HEK293 (cell line): Measurements from ENCODE around the gene NCKAP5L.

Source experiments
- CTCF ChIA-PET: fragments of 350-600 bp; formaldehyde crosslinking; extraction: SDS; loops from one replicate; lab custom pipeline; 2021; ENCODE audit warnings: antibody characterized with exemption; lab: Yijun Ruan, JAX
- POLR2A ChIA-PET: fragments of 300-600 bp; formaldehyde crosslinking; extraction: SDS; loops from one replicate; lab custom pipeline; 2020; ENCODE audit warnings: antibody characterized with exemption, inconsistent platforms; lab: Yijun Ruan, JAX
- H3K27ac ChIP-seq: fragments of 200-500 bp; sonication (Bioruptor generic); 2 replicates; pipeline ENCODE4 v1.5.1; 2014; ENCODE audit warnings: low read depth, low read length, control low read depth, inconsistent platforms; ENCODE audit errors: extremely low read depth
- H3K36me3 ChIP-seq, 2 experiments: fragments of 200-500 bp in 1 of 2; sonication (Bioruptor generic) in 1 of 2; 1 replicate in 1 of 2; 2 replicates in 1 of 2; pipeline ENCODE4 v1.5.1; 2014 to 2017; ENCODE audit warnings: inconsistent platforms in 2 of 2, low read length in 2 of 2; ENCODE audit not compliant: control insufficient read depth in 2 of 2, insufficient read depth in 1 of 2
- H3K4me1 ChIP-seq: fragments of 200-500 bp; sonication (Bioruptor generic); 2 replicates; pipeline ENCODE4 v1.5.1; 2014; ENCODE audit warnings: mild to moderate bottlenecking, low read length, inconsistent platforms; ENCODE audit not compliant: control insufficient read depth, insufficient read depth
- H3K4me3 ChIP-seq: 2 replicates; pipeline ENCODE4 v1.5.1; 2011; ENCODE audit warnings: low read depth, mild to moderate bottlenecking, control low read depth, low read length, moderate library complexity
- H3K9me3 ChIP-seq: fragments of 200-500 bp; sonication (Bioruptor generic); 2 replicates; pipeline ENCODE4 v1.5.1; 2014; ENCODE audit warnings: low read depth, low read length, inconsistent platforms; ENCODE audit not compliant: control insufficient read depth, insufficient read depth
- GLIS2 ChIP-seq: fragments of 450-650 bp; formaldehyde crosslinking; IDR thresholded peaks from 2 replicates; pipeline ENCODE4 v1.5.1; 2016; ENCODE audit warnings: missing biosample characterization, missing genetic modification characterization
- HIC1 ChIP-seq: fragments of 450-650 bp; formaldehyde crosslinking; IDR thresholded peaks from 2 replicates; pipeline ENCODE4 v1.5.1; 2016; ENCODE audit warnings: missing biosample characterization, missing genetic modification characterization
- HOXC10 ChIP-seq: sonication (generic); formaldehyde crosslinking; IDR thresholded peaks from 2 replicates; pipeline ENCODE4 v1.8.1; 2023; ENCODE audit warnings: mild to moderate bottlenecking, missing genetic modification reagents
- KLF10 ChIP-seq: fragments of 450-650 bp; IDR thresholded peaks from 2 replicates; pipeline ENCODE4 v1.5.1; 2018; ENCODE audit warnings: missing biosample characterization, mild to moderate bottlenecking, missing genetic modification characterization
- REPIN1 ChIP-seq: fragments of 450-650 bp; formaldehyde crosslinking; IDR thresholded peaks from 2 replicates; pipeline ENCODE4 v1.5.1; 2017; ENCODE audit warnings: missing biosample characterization, missing genetic modification characterization, low read depth
- SP2 ChIP-seq: fragments of 450-650 bp; formaldehyde crosslinking; IDR thresholded peaks from 2 replicates; pipeline ENCODE4 v1.5.1; 2016; ENCODE audit warnings: missing biosample characterization, missing genetic modification characterization
- ZBTB1 ChIP-seq: fragments of 450-650 bp; formaldehyde crosslinking; IDR thresholded peaks from 2 replicates; pipeline ENCODE4 v1.5.1; 2016; ENCODE audit warnings: missing biosample characterization, missing genetic modification characterization
- ZBTB44 ChIP-seq: fragments of 450-650 bp; IDR thresholded peaks from 2 replicates; pipeline ENCODE4 v1.5.1; 2018; ENCODE audit warnings: missing biosample characterization, mild to moderate bottlenecking, missing genetic modification characterization
- ZNF112 ChIP-seq: fragments of 450-650 bp; formaldehyde crosslinking; IDR thresholded peaks from 2 replicates; pipeline ENCODE4 v1.5.0; 2017; ENCODE audit warnings: missing biosample characterization, missing genetic modification characterization
- ZNF133 ChIP-seq: fragments of 450-650 bp; formaldehyde crosslinking; IDR thresholded peaks from 2 replicates; pipeline ENCODE4 v1.5.1; 2016; ENCODE audit warnings: missing biosample characterization, missing genetic modification characterization
- ZNF146 ChIP-seq: fragments of 450-650 bp; formaldehyde crosslinking; IDR thresholded peaks from 2 replicates; pipeline ENCODE4 v1.5.1; 2016; ENCODE audit warnings: missing biosample characterization, missing genetic modification characterization
- ZNF157 ChIP-seq: fragments of 450-650 bp; formaldehyde crosslinking; IDR thresholded peaks from 2 replicates; pipeline ENCODE4 v1.5.1; 2016; ENCODE audit warnings: missing biosample characterization, missing genetic modification characterization
- ZNF16 ChIP-seq: fragments of 450-650 bp; formaldehyde crosslinking; IDR thresholded peaks from 2 replicates; pipeline ENCODE4 v1.5.1; 2016; ENCODE audit warnings: low read depth, missing biosample characterization, missing genetic modification characterization
- ZNF175 ChIP-seq: fragments of 450-650 bp; formaldehyde crosslinking; IDR thresholded peaks from 2 replicates; pipeline ENCODE4 v1.5.1; 2016; ENCODE audit warnings: missing biosample characterization, missing genetic modification characterization
- ZNF19 ChIP-seq: fragments of 450-650 bp; formaldehyde crosslinking; IDR thresholded peaks from 2 replicates; pipeline ENCODE4; 2016; ENCODE audit warnings: missing biosample characterization, missing genetic modification characterization, low read depth
- ZNF2 ChIP-seq: fragments of 450-650 bp; formaldehyde crosslinking; IDR thresholded peaks from 2 replicates; pipeline ENCODE4 v1.5.1; 2016; ENCODE audit warnings: missing biosample characterization, missing genetic modification characterization
- ZNF214 ChIP-seq: fragments of 450-650 bp; formaldehyde crosslinking; IDR thresholded peaks from 2 replicates; pipeline ENCODE4 v1.5.1; 2017; ENCODE audit warnings: missing biosample characterization, mild to moderate bottlenecking, missing genetic modification characterization, borderline replicate concordance
- ZNF221 ChIP-seq: fragments of 450-650 bp; formaldehyde crosslinking; IDR thresholded peaks from 2 replicates; pipeline ENCODE4 v1.5.1; 2017; ENCODE audit warnings: missing biosample characterization, missing genetic modification characterization, borderline replicate concordance
- ZNF23 ChIP-seq: fragments of 450-650 bp; formaldehyde crosslinking; IDR thresholded peaks from 2 replicates; pipeline ENCODE4 v1.5.1; 2016; ENCODE audit warnings: missing biosample characterization, missing genetic modification characterization, borderline replicate concordance
- ZNF555 ChIP-seq: fragments of 450-650 bp; formaldehyde crosslinking; conservative IDR thresholded peaks from 2 replicates; pipeline ENCODE4 v1.5.1; 2017; ENCODE audit warnings: missing biosample characterization, mild to moderate bottlenecking, missing genetic modification characterization, inconsistent platforms
- ZNF561 ChIP-seq: fragments of 450-650 bp; IDR thresholded peaks from 2 replicates; pipeline ENCODE4 v1.5.1; 2018; ENCODE audit warnings: missing biosample characterization, missing genetic modification characterization, borderline replicate concordance
- ZNF623 ChIP-seq: fragments of 450-650 bp; formaldehyde crosslinking; IDR thresholded peaks from 2 replicates; pipeline ENCODE4 v1.5.1; 2016; ENCODE audit warnings: missing biosample characterization, missing genetic modification characterization
- ZNF701 ChIP-seq: fragments of 450-650 bp; formaldehyde crosslinking; IDR thresholded peaks from 2 replicates; pipeline ENCODE4 v1.5.1; 2016; ENCODE audit warnings: missing biosample characterization, missing genetic modification characterization
- ZNF791 ChIP-seq: fragments of 450-650 bp; formaldehyde crosslinking; IDR thresholded peaks from 2 replicates; pipeline ENCODE4 v1.5.1; 2016; ENCODE audit warnings: missing biosample characterization, missing genetic modification characterization
- TF ChIP-seq, protein P1 (sequence below): fragments of 450-650 bp; formaldehyde crosslinking; conservative IDR thresholded peaks from 2 replicates; pipeline ENCODE4 v1.5.1; 2016; ENCODE audit warnings: low read depth, missing biosample characterization, missing genetic modification characterization

The NCKAP5L gene

GRCh38 chr12:49795654-49796105 lies 32.5 kb downstream of the NCKAP5L start:
- Histone ChIP-seq H3K9me3 (no peaks in the 10 kb centered on the region), H3K4me3 (no peak overlapping the region), H3K36me3 (peaks cover 0 to 88% of the 10 kb centered on the region in 2 experiments; a peak in 2 of 3 replicates), H3K27ac (no peak overlapping the region), H3K4me1 (no peaks in the 10 kb centered on the region)
- ChIA-PET CTCF (interaction anchor here (0.6 to 1.7 kb wide), 4 partner anchors 18 to 173 kb away, joined by 3 to 5 read pairs (median 4); no protein-coding TSS in a partner anchor), POLR2A (interaction anchor here (0.5 to 0.9 kb wide), 2 partner anchors 33 to 296 kb away, joined by 3 read pairs; partner anchors contain the start of gene NCKAP5L)
- TF ChIP-seq ZNF133 (no peak), HOXC10 (no peak), ZNF16 (tag by site-specific recombination) (no peak), ZNF23 (tag by site-specific recombination) (no peak), ZNF791 (tag by site-specific recombination) (no peak), HIC1 (tag by site-specific recombination) (no peak), ZNF19 (tag by site-specific recombination) (no peak), ZBTB44 (tag by site-specific recombination) (no peak), ZNF146 (no peak), ZNF555 (no peak), REPIN1 (no peak), ZNF157 (no peak), ZNF701 (tag by site-specific recombination) (no peak), ZNF2 (tag by site-specific recombination) (no peak), ZNF175 (no peak)

- Histone ChIP-seq H3K27ac (no peak overlapping the region), H3K36me3 (peaks cover 0 to 85% of the 10 kb centered on the region in 2 experiments; a peak in 2 of 3 replicates), H3K4me1 (no peaks in the 10 kb centered on the region), H3K4me3 (no peak overlapping the region), H3K9me3 (no peaks in the 10 kb centered on the region)
- ChIA-PET CTCF (interaction anchor here (0.6 to 1.7 kb wide), 3 partner anchors 17 to 158 kb away, joined by 3 to 5 read pairs (median 4); no protein-coding TSS in a partner anchor), POLR2A (interaction anchor here (0.5 kb wide), 1 partner anchor 297 kb away, joined by 3 read pairs; no protein-coding TSS in a partner anchor)
- no peak for TF ChIP-seq ZNF623 (tag by site-specific recombination)
- TF ChIP-seq ZNF221 (tag by site-specific recombination) = no peak
- no peak for TF ChIP-seq ZBTB1 (tag by site-specific recombination)
- TF ChIP-seq ZBTB44 (tag by site-specific recombination) = no peak
- TF ChIP-seq, protein P1, sequence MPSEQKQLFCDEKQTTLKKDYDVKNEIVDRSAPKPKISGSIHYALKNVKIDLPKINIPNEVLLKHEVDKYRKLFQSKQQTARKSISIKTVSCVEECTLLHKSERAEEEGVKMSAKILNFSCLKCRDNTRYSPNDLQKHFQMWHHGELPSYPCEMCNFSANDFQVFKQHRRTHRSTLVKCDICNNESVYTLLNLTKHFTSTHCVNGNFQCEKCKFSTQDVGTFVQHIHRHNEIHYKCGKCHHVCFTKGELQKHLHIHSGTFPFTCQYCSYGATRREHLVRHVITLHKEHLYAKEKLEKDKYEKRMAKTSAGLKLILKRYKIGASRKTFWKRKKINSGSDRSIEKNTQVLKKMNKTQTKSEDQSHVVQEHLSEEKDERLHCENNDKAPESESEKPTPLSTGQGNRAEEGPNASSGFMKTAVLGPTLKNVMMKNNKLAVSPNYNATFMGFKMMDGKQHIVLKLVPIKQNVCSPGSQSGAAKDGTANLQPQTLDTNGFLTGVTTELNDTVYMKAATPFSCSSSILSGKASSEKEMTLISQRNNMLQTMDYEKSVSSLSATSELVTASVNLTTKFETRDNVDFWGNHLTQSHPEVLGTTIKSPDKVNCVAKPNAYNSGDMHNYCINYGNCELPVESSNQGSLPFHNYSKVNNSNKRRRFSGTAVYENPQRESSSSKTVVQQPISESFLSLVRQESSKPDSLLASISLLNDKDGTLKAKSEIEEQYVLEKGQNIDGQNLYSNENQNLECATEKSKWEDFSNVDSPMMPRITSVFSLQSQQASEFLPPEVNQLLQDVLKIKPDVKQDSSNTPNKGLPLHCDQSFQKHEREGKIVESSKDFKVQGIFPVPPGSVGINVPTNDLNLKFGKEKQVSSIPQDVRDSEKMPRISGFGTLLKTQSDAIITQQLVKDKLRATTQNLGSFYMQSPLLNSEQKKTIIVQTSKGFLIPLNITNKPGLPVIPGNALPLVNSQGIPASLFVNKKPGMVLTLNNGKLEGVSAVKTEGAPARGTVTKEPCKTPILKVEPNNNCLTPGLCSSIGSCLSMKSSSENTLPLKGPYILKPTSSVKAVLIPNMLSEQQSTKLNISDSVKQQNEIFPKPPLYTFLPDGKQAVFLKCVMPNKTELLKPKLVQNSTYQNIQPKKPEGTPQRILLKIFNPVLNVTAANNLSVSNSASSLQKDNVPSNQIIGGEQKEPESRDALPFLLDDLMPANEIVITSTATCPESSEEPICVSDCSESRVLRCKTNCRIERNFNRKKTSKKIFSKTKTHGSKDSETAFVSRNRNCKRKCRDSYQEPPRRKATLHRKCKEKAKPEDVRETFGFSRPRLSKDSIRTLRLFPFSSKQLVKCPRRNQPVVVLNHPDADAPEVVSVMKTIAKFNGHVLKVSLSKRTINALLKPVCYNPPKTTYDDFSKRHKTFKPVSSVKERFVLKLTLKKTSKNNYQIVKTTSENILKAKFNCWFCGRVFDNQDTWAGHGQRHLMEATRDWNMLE (tag by site-specific recombination) = no peak
- TF ChIP-seq GLIS2 (tag by site-specific recombination) = no peak
- no peak for TF ChIP-seq ZNF214 (tag by site-specific recombination)
- TF ChIP-seq ZNF112 = no peak
- no peak for TF ChIP-seq ZNF561 (tag by site-specific recombination)
- TF ChIP-seq KLF10 (tag by site-specific recombination) = no peak
- TF ChIP-seq SP2 (tag by site-specific recombination) = no peak
Observed at GRCh38 chr12:49794811-49795653, 33.2 kb downstream of the NCKAP5L start.
